DOHH2 (cell line): ENCODE results near the gene FAN1.

Source experiments
- H3F3A ChIP-seq: fragments of 200-600 bp; sonication (generic), shearing (Covaris generic); 2 replicates; pipeline ENCODE4 v1.6.0; 2016; ENCODE audit warnings: antibody characterized with exemption, mild to moderate bottlenecking; ENCODE audit not compliant: control insufficient read depth, insufficient read depth
- H3K27ac ChIP-seq: fragments of 200-600 bp; sonication (generic); 2 replicates; pipeline ENCODE4 v1.5.1; 2014; ENCODE audit warnings: low read depth, mild to moderate bottlenecking, low read length, moderate library complexity
- H3K27me3 ChIP-seq: fragments of 200-600 bp; sonication (generic); 2 replicates; pipeline ENCODE4 v1.6.1; 2014; ENCODE audit warnings: mild to moderate bottlenecking, low read length, mixed read lengths; ENCODE audit not compliant: control insufficient read depth
- H3K36me3 ChIP-seq: fragments of 200-600 bp; sonication (generic); 2 replicates; pipeline ENCODE4 v1.6.1; 2014; ENCODE audit warnings: mild to moderate bottlenecking, low read length, moderate library complexity, mixed read lengths; ENCODE audit not compliant: control insufficient read depth
- H3K4me1 ChIP-seq: fragments of 200-600 bp; sonication (generic); 2 replicates; pipeline ENCODE4 v1.6.1; 2014; ENCODE audit warnings: mild to moderate bottlenecking, low read length, mixed read lengths; ENCODE audit not compliant: control insufficient read depth
- H3K4me2 ChIP-seq: fragments of 200-600 bp; sonication (generic); 2 replicates; pipeline ENCODE4 v1.6.0; 2014; ENCODE audit warnings: mild to moderate bottlenecking, low read length, moderate library complexity
- H3K4me3 ChIP-seq: fragments of 200-600 bp; sonication (generic); 2 replicates; pipeline ENCODE4 v1.5.1; 2014; ENCODE audit warnings: mild to moderate bottlenecking, low read length, mixed read lengths
- H3K79me2 ChIP-seq: fragments of 200-600 bp; sonication (generic); 2 replicates; pipeline ENCODE4 v1.6.1; 2014; ENCODE audit warnings: mild to moderate bottlenecking, low read length, mixed read lengths; ENCODE audit not compliant: control insufficient read depth
- H3K9me2 ChIP-seq: fragments of 200-600 bp; sonication (generic); replicated peaks from 2 replicates; pipeline ENCODE4 v1.6.1; 2014; ENCODE audit warnings: mild to moderate bottlenecking, low read length, mixed read lengths; ENCODE audit not compliant: control insufficient read depth
- H3K9me3 ChIP-seq: fragments of 200-600 bp; sonication (generic); 2 replicates; pipeline ENCODE4 v1.6.1; 2014; ENCODE audit warnings: antibody characterized with exemption, low read length, mixed read lengths; ENCODE audit not compliant: control insufficient read depth, insufficient read depth
- H4K20me1 ChIP-seq: fragments of 200-600 bp; sonication (generic); 2 replicates; pipeline ENCODE4 v1.6.0; 2014; ENCODE audit warnings: low read depth, mild to moderate bottlenecking, antibody characterized with exemption, low read length, moderate library complexity; ENCODE audit not compliant: control insufficient read depth, insufficient read depth
- EZH2phosphoT487 ChIP-seq: fragments of 200-600 bp; sonication (generic); IDR thresholded peaks from 2 replicates; pipeline ENCODE4 v1.6.1; 2017; ENCODE audit warnings: borderline replicate concordance, mild to moderate bottlenecking, antibody characterized with exemption, low read length, moderate library complexity, mixed read lengths
- TF ChIP-seq, protein P1 (sequence below): fragments of 200-600 bp; sonication (generic); IDR thresholded peaks from one replicate; pipeline ENCODE4 v1.5.1; 2014; ENCODE audit warnings: antibody characterized with exemption, mild to moderate bottlenecking, low read depth, low read length; ENCODE audit not compliant: poor library complexity, severe bottlenecking

FAN1 gene

GRCh38 chr15:30969724-30970123, 66.0 kb downstream of the FAN1 start:
- H4K20me1 ChIP-seq: no peaks in the 10 kb centered on the region
- peaks cover 6% of the 10 kb centered on the region for H3K4me1 ChIP-seq
- no peak overlapping the region for H3K27ac ChIP-seq
- H3F3A ChIP-seq: no peaks in the 10 kb centered on the region
- peaks cover 46% of the 10 kb centered on the region for H3K36me3 ChIP-seq
- H3K79me2 ChIP-seq: no peaks in the 10 kb centered on the region
- no peak overlapping the region for H3K4me3 ChIP-seq
- H3K4me2 ChIP-seq: no peak overlapping the region
- H3K9me3 ChIP-seq: no peaks in the 10 kb centered on the region
- no peaks in the 10 kb centered on the region for H3K9me2 ChIP-seq
- TF ChIP-seq EZH2phosphoT487: no peak
- TF ChIP-seq, protein P1, sequence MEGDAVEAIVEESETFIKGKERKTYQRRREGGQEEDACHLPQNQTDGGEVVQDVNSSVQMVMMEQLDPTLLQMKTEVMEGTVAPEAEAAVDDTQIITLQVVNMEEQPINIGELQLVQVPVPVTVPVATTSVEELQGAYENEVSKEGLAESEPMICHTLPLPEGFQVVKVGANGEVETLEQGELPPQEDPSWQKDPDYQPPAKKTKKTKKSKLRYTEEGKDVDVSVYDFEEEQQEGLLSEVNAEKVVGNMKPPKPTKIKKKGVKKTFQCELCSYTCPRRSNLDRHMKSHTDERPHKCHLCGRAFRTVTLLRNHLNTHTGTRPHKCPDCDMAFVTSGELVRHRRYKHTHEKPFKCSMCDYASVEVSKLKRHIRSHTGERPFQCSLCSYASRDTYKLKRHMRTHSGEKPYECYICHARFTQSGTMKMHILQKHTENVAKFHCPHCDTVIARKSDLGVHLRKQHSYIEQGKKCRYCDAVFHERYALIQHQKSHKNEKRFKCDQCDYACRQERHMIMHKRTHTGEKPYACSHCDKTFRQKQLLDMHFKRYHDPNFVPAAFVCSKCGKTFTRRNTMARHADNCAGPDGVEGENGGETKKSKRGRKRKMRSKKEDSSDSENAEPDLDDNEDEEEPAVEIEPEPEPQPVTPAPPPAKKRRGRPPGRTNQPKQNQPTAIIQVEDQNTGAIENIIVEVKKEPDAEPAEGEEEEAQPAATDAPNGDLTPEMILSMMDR: no peak
- no peaks in the 10 kb centered on the region for H3K27me3 ChIP-seq

GRCh38 chr15:30973379-30973778, 69.7 kb downstream of the FAN1 start:
- H3K79me2 ChIP-seq: peaks cover 7% of the 10 kb centered on the region; the same call in 1 of the 2 replicates

GRCh38 chr15:30974112-30974511, 70.4 kb downstream of the FAN1 start:
- H3F3A ChIP-seq: no peaks in the 10 kb centered on the region

More at GRCh38 chr15:30973379-30973778, 69.7 kb downstream of the FAN1 start:
- Histone ChIP-seq H3K4me3 (no peak overlapping the region), H3K27me3 (no peaks in the 10 kb centered on the region), H4K20me1 (no peaks in the 10 kb centered on the region), H3K9me2 (no peaks in the 10 kb centered on the region), H3K27ac (no peak overlapping the region), H3K4me1 (peaks cover 4% of the 10 kb centered on the region), H3K36me3 (peaks cover 50% of the 10 kb centered on the region), H3K9me3 (no peaks in the 10 kb centered on the region), H3K4me2 (no peak overlapping the region), H3F3A (no peaks in the 10 kb centered on the region)
- TF ChIP-seq, protein P1: no peak

More at GRCh38 chr15:30974112-30974511, 70.4 kb downstream of the FAN1 start:
- no peak overlapping the region for H3K4me2 ChIP-seq
- no peaks in the 10 kb centered on the region for H3K9me3 ChIP-seq
- TF ChIP-seq, protein P1: no peak
- no peak for TF ChIP-seq EZH2phosphoT487
- H3K36me3 ChIP-seq: peaks cover 50% of the 10 kb centered on the region
- peaks cover 7% of the 10 kb centered on the region; the same call in 1 of the 2 replicates for H3K79me2 ChIP-seq
- no peak overlapping the region for H3K4me3 ChIP-seq
- no peaks in the 10 kb centered on the region for H3K4me1 ChIP-seq
- no peaks in the 10 kb centered on the region for H3K9me2 ChIP-seq
- H3K27ac ChIP-seq: no peak overlapping the region
- H4K20me1 ChIP-seq: no peaks in the 10 kb centered on the region
- H3K27me3 ChIP-seq: no peaks in the 10 kb centered on the region
